Testis (tissue), 2 donors: ENCODE data around the gene LMTK3.

Experiments used
- POLR2A ChIP-seq: fragments of 450-650 bp; IDR thresholded peaks from one replicate; pipeline ENCODE4 v1.6.1; 2017; ENCODE audit warnings: antibody characterized with exemption, mild to moderate bottlenecking, moderate library complexity
- TF ChIP-seq, protein P1 (sequence below), 3 experiments: fragments of 450-650 bp in 2 of 3; fragments of 200-600 bp in 1 of 3; sonication (generic) in 1 of 3; IDR thresholded peaks; one replicate each; pipeline ENCODE4 v1.5.1; 2016 to 2019; ENCODE audit warnings: antibody characterized with exemption in 3 of 3, mild to moderate bottlenecking in 2 of 3, moderate library complexity in 1 of 3

DNA sequence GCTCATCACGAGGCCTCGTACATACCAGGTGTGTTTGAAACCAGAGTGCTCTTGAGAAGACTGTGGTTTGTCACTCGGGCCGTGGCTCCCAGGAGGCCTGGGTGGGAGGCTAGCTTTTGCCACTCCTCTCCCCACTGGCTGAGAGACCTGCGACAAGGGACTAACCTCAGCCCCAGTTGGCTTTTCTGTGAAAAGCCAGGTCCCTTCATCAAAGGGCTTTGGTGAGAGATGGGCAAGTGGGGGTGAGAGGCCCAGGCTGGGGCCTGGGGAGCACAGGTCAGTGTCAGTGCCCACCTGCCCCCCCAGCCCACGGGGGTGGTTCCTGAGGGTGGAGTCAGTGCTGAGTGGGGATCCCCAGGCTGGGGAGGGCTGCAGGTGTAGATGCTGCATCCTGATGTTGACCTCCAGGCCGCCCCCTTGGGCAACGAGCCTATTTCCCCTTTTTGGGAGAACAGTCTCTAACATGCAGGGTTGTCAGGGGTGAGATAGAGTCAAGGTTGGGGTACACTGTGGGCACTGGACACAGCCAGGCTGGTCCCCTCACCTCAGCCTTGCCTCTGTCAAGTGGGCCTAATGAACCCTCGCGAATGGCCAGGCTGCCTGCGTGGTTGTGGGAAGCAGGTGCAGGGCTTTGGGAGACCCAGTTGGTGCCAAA, 55.6 kb downstream of the LMTK3 start:
- TF ChIP-seq, protein P1, sequence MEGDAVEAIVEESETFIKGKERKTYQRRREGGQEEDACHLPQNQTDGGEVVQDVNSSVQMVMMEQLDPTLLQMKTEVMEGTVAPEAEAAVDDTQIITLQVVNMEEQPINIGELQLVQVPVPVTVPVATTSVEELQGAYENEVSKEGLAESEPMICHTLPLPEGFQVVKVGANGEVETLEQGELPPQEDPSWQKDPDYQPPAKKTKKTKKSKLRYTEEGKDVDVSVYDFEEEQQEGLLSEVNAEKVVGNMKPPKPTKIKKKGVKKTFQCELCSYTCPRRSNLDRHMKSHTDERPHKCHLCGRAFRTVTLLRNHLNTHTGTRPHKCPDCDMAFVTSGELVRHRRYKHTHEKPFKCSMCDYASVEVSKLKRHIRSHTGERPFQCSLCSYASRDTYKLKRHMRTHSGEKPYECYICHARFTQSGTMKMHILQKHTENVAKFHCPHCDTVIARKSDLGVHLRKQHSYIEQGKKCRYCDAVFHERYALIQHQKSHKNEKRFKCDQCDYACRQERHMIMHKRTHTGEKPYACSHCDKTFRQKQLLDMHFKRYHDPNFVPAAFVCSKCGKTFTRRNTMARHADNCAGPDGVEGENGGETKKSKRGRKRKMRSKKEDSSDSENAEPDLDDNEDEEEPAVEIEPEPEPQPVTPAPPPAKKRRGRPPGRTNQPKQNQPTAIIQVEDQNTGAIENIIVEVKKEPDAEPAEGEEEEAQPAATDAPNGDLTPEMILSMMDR (IDR thresholded peaks at IDR 0.05), result no peak
- TF ChIP-seq POLR2A, result no peak
